Natural killer cell (primary cell): Measurements from ENCODE around the gene WNT7A. TPM values are rescaled to one million over a fixed set of nuclear protein-coding genes. Genes with fewer than 3 reads are reported as not detected.

ENCODE experiments used
- ATAC-seq, 3 donors: fragments of 150-1000 bp in 2 of 3; fragments of 200-7000 bp in 1 of 3; cut with Tn5 transposase; 1 replicate in 1 of 3; 2 replicates in 2 of 3; pipeline ENCODE4 v1.10.0; 2021; ENCODE audit warnings: mild to moderate bottlenecking in 2 of 3, moderate library complexity in 2 of 3
- DNase-seq, 2 donors: peaks; one replicate each; pipeline versions ENCODE4 v3.0.0 to v3.0.0-alpha.2; 2013 to 2021; ENCODE audit warnings: mixed read lengths in 1 of 2
- H3K27ac ChIP-seq: one replicate; pipeline ENCODE4 v1.5.1; 2013; ENCODE audit warnings: mild to moderate bottlenecking, low read length
- H3K27me3 ChIP-seq: one replicate; pipeline ENCODE4 v1.6.1; 2013; ENCODE audit warnings: low read length; ENCODE audit not compliant: control insufficient read depth, insufficient read depth
- H3K36me3 ChIP-seq: one replicate; pipeline ENCODE4 v1.6.1; 2013; ENCODE audit warnings: low read length; ENCODE audit not compliant: control insufficient read depth, insufficient read depth
- H3K4me1 ChIP-seq: one replicate; pipeline ENCODE4 v1.6.1; 2013; ENCODE audit warnings: low read length; ENCODE audit not compliant: control insufficient read depth, insufficient read depth
- H3K4me3 ChIP-seq: one replicate; pipeline ENCODE4 v1.5.1; 2013; ENCODE audit warnings: low read length
- H3K9me3 ChIP-seq: one replicate; pipeline ENCODE4 v1.6.1; 2013; ENCODE audit warnings: low read length; ENCODE audit not compliant: control insufficient read depth, insufficient read depth
- H3K27ac Mint-ChIP-seq, 2 donors: one replicate each; pipeline ENCODE4 v1.8.0; 2022; ENCODE audit warnings: mild to moderate bottlenecking in 2 of 2, mixed read lengths in 2 of 2, moderate library complexity in 1 of 2
- H3K27me3 Mint-ChIP-seq, 2 donors: one replicate each; pipeline ENCODE4 v1.8.0; 2022; ENCODE audit warnings: low read depth in 2 of 2, mixed read lengths in 2 of 2
- H3K36me3 Mint-ChIP-seq: one replicate; pipeline ENCODE4 v1.8.0; 2022; ENCODE audit warnings: mixed read lengths
- H3K4me1 Mint-ChIP-seq, 2 donors: one replicate each; pipeline ENCODE4 v1.8.0; 2022; ENCODE audit warnings: mixed read lengths in 2 of 2
- H3K4me3 Mint-ChIP-seq: one replicate; pipeline ENCODE4 v1.8.0; 2022; ENCODE audit warnings: mild to moderate bottlenecking, moderate library complexity, mixed read lengths
- H3K9me3 Mint-ChIP-seq, 2 donors: one replicate each; pipeline ENCODE4 v1.8.0; 2022; ENCODE audit warnings: mixed read lengths in 2 of 2
- CTCF ChIP-seq: fragments of 200-600 bp; IDR thresholded peaks from one replicate; pipeline ENCODE4 v1.8.0; 2022; ENCODE audit warnings: antibody characterized with exemption
- WGBS: methylation state at CpG from one replicate; pipeline ENCODE4 v1.1.7; 2013; ENCODE audit warnings: missing lambda C conversion rate; ENCODE audit not compliant: insufficient coverage; 5-methylcytosine and 5-hydroxymethylcytosine counted together
- intact Hi-C: fragments of 100-400 bp; cut with micrococcal nuclease; formaldehyde crosslinking; loops from one replicate; pipeline ENCODE4 v1.14.2; 2022
- total RNA-seq, 4 donors: library from RNA; stranded (reverse); fragments of 120-200 nt in 1 of 4; gene quantifications; one replicate each; pipeline versions ENCODE4 v1.2.3 to v1.2.4, GENCODE V29; 2013 to 2022

WNT7A gene
- total RNA-seq, 3 donors from 2014 or later (not counting 1 experiment from before 2014, with no cell fraction given): 0.18 to 0.45 TPM; not detected in 1

- WGBS: 87% methylated on average over 3 of the region's 3 CpGs
- Mint-ChIP-seq H3K27ac (no peak overlapping the region), H3K36me3 (no peaks in the 10 kb centered on the region), H3K27me3 (peaks cover 22 to 60% of the 10 kb centered on the region in 2 donors), H3K9me3 (no peaks in the 10 kb centered on the region), H3K4me1 (peaks cover 10 to 16% of the 10 kb centered on the region in 2 donors), H3K4me3 (no peak overlapping the region)
- Histone ChIP-seq H3K27ac (no peak overlapping the region), H3K36me3 (no peaks in the 10 kb centered on the region), H3K4me3 (no peak overlapping the region), H3K9me3 (no peaks in the 10 kb centered on the region), H3K27me3 (no peaks in the 10 kb centered on the region), H3K4me1 (peaks cover 16% of the 10 kb centered on the region)
- ATAC-seq (no peak), DNase-seq (no peak)
- intact Hi-C loops: no loop called here
- no peak for TF ChIP-seq CTCF
These were observed 12.1 kb downstream of the WNT7A start for GRCh38 chr3:13867732-13868131.

GRCh38 chr3:13866041-13866965, 13.6 kb downstream of the WNT7A start:
- Mint-ChIP-seq H3K4me1 (peaks cover 10 to 16% of the 10 kb centered on the region in 2 donors), H3K27ac (peak overlapping the region in 1 of 2 donors; percentile 4), H3K36me3 (no peaks in the 10 kb centered on the region), H3K27me3 (peaks cover 26 to 57% of the 10 kb centered on the region in 2 donors), H3K4me3 (no peak overlapping the region), H3K9me3 (no peaks in the 10 kb centered on the region)
- DNase-seq (peak in 1 of 2 donors; percentile 83), ATAC-seq (peak in 1 of 3 donors; percentile 50)
- intact Hi-C loops: no loop called here
- peaks cover 16% of the 10 kb centered on the region for H3K4me1 ChIP-seq
- H3K9me3 ChIP-seq: no peaks in the 10 kb centered on the region
- no peak for TF ChIP-seq CTCF
- H3K27me3 ChIP-seq: no peaks in the 10 kb centered on the region
- no peak overlapping the region for H3K4me3 ChIP-seq
- 36% methylated on average over 14 of the region's 14 CpGs for WGBS
- no peak overlapping the region for H3K27ac ChIP-seq
- H3K36me3 ChIP-seq: no peaks in the 10 kb centered on the region

GRCh38 chr3:13865581-13865980, 14.3 kb downstream of the WNT7A start:
- no peak overlapping the region for H3K4me3 ChIP-seq
- ATAC-seq (no peak), DNase-seq (no peak)
- H3K4me1 Mint-ChIP-seq: peaks cover 10 to 16% of the 10 kb centered on the region in 2 donors
- H3K36me3 Mint-ChIP-seq: no peaks in the 10 kb centered on the region
- no peaks in the 10 kb centered on the region for H3K9me3 ChIP-seq
- H3K27ac ChIP-seq: no peak overlapping the region
- peaks cover 2% of the 10 kb centered on the region for H3K27me3 ChIP-seq
- no peak overlapping the region for H3K27ac Mint-ChIP-seq
- no peaks in the 10 kb centered on the region for H3K36me3 ChIP-seq
- no peak overlapping the region for H3K4me3 Mint-ChIP-seq
- 82% methylated on average over 7 of the region's 7 CpGs for WGBS
- TF ChIP-seq CTCF: no peak
- H3K4me1 ChIP-seq: peaks cover 16% of the 10 kb centered on the region
- peaks cover 30 to 64% of the 10 kb centered on the region in 2 donors for H3K27me3 Mint-ChIP-seq
- no peaks in the 10 kb centered on the region for H3K9me3 Mint-ChIP-seq
- intact Hi-C loops: no loop called here
